GM23248 (cell line): ENCODE measurements around the gene KCNJ13. TPM values are rescaled to one million over a fixed set of nuclear protein-coding genes. Genes with fewer than 3 reads are reported as not detected.

Experiments used
- DNase-seq: peaks from one replicate; pipeline ENCODE4 v3.0.0-alpha.2; 2015
- H2AFZ ChIP-seq: fragments of 200-600 bp; sonication (generic); 2 replicates; pipeline ENCODE4 v1.6.1; 2016; ENCODE audit warnings: antibody characterized with exemption
- H3F3A ChIP-seq: fragments of 200-600 bp; sonication (generic); 2 replicates; pipeline ENCODE4 v1.6.1; 2016; ENCODE audit warnings: mild to moderate bottlenecking, antibody characterized with exemption, mixed run types; ENCODE audit not compliant: insufficient read depth
- H3K27ac ChIP-seq: fragments of 200-600 bp; sonication (generic); 2 replicates; pipeline ENCODE4 v1.5.1; 2016; ENCODE audit warnings: mild to moderate bottlenecking
- H3K27me3 ChIP-seq: fragments of 200-600 bp; sonication (generic); replicated peaks from 2 replicates; pipeline ENCODE4 v1.6.1; 2016; ENCODE audit warnings: mild to moderate bottlenecking; ENCODE audit not compliant: insufficient read depth
- H3K36me3 ChIP-seq: fragments of 200-600 bp; sonication (generic); 2 replicates; pipeline ENCODE4 v1.6.1; 2016; ENCODE audit warnings: low read depth, mild to moderate bottlenecking
- H3K4me1 ChIP-seq: fragments of 200-600 bp; sonication (generic); 2 replicates; pipeline ENCODE4 v1.6.1; 2016; ENCODE audit warnings: mild to moderate bottlenecking; ENCODE audit not compliant: insufficient read depth
- H3K4me2 ChIP-seq: fragments of 200-600 bp; sonication (generic); one replicate; pipeline ENCODE4 v1.6.1; 2016; ENCODE audit warnings: mild to moderate bottlenecking; ENCODE audit not compliant: unreplicated experiment
- H3K4me3 ChIP-seq: fragments of 200-600 bp; sonication (generic); 2 replicates; pipeline ENCODE4 v1.5.1; 2016; ENCODE audit warnings: mild to moderate bottlenecking
- H3K79me2 ChIP-seq: fragments of 200-600 bp; sonication (generic); 2 replicates; pipeline ENCODE4 v1.6.1; 2016; ENCODE audit warnings: mild to moderate bottlenecking; ENCODE audit not compliant: insufficient read depth
- H3K9ac ChIP-seq: fragments of 200-600 bp; sonication (generic); 2 replicates; pipeline ENCODE4 v1.6.1; 2016; ENCODE audit warnings: mild to moderate bottlenecking
- H3K9me2 ChIP-seq: fragments of 200-600 bp; sonication (generic); 2 replicates; pipeline ENCODE4 v1.6.1; 2016; ENCODE audit warnings: mixed run types, mild to moderate bottlenecking, moderate library complexity; ENCODE audit not compliant: insufficient read depth
- H3K9me3 ChIP-seq: fragments of 200-600 bp; sonication (generic); one replicate; pipeline ENCODE4 v1.6.1; 2017; ENCODE audit warnings: low read depth
- H4K20me1 ChIP-seq: fragments of 200-600 bp; sonication (generic); 2 replicates; pipeline ENCODE4 v1.6.0; 2016; ENCODE audit not compliant: insufficient read depth
- EZH2 ChIP-seq: fragments of 200-600 bp; sonication (generic); IDR thresholded peaks from 2 replicates; pipeline ENCODE4 v1.6.1; 2018; ENCODE audit warnings: antibody characterized with exemption, mild to moderate bottlenecking; ENCODE audit not compliant: insufficient read depth, poor library complexity, severe bottlenecking
- EZH2phosphoT487 ChIP-seq: fragments of 200-600 bp; sonication (generic); IDR thresholded peaks from 2 replicates; pipeline ENCODE4 v1.6.1; 2018; ENCODE audit warnings: antibody characterized with exemption, moderate library complexity, mild to moderate bottlenecking, low read depth; ENCODE audit not compliant: insufficient read depth
- WGBS, 2 experiments: methylation state at CpG; one replicate each; pipeline ENCODE4 v1.1.6; 2015 to 2017; ENCODE audit warnings: low lambda C conversion rate in 2 of 2, low coverage in 1 of 2; ENCODE audit errors: missing lambda C conversion rate in 2 of 2; 5-methylcytosine and 5-hydroxymethylcytosine counted together
- in situ Hi-C: fragments of 300-500 bp; cut with MboI; formaldehyde crosslinking; loops from 2 replicates; pipeline ENCODE4 v1.15.0; 2020
- polyA plus RNA-seq: library from polyadenylated mRNA; unstranded; fragments of >200 nt; fragmentation: Nextera tagmentation; extraction: Ambion mirVana; gene quantifications from 2 replicates; pipeline ENCODE4 v1.2.1, GENCODE V29; 2016
- total RNA-seq: library from RNA; depleted of rRNA; stranded (reverse); fragments of >200 nt; shearing (Covaris generic); gene quantifications from 2 replicates; pipeline ENCODE4 v1.2.3, GENCODE V29; 2014

The KCNJ13 gene
- total and polyA plus RNA-seq, 2 experiments from 2014 or later, result 0.21 TPM; not detected in 1

GRCh38 chr2:232810444-232810843, 34.1 kb upstream of the KCNJ13 start:
- Histone ChIP-seq H3F3A (0 out of 2 replicates have a peak, but pooled peaks cover 4% of the 10 kb centered on the region), H3K27me3 (no peaks in the 10 kb centered on the region), H3K4me2 (no peak overlapping the region), H3K36me3 (peaks cover 53% of the 10 kb centered on the region), H2AFZ (no peak overlapping the region), H3K4me3 (no peak overlapping the region), H3K79me2 (peaks cover 3% of the 10 kb centered on the region), H3K9ac (no peak overlapping the region), H3K9me3 (no peaks in the 10 kb centered on the region), H3K4me1 (no peaks in the 10 kb centered on the region), H3K27ac (no peak overlapping the region), H4K20me1 (no peaks in the 10 kb centered on the region), H3K9me2 (no peaks in the 10 kb centered on the region)
- DNase-seq, result no peak
- WGBS, 2 experiments, result 94 to 96% methylated on average over 1 of the region's 1 CpG
- TF ChIP-seq EZH2phosphoT487 (no peak), EZH2 (no peak)
- in situ Hi-C loops, result no loop called here

- DNase-seq, result no peak
- Histone ChIP-seq H3K9ac (no peak overlapping the region), H4K20me1 (no peaks in the 10 kb centered on the region), H3K27ac (no peak overlapping the region), H3K79me2 (peaks cover 13% of the 10 kb centered on the region), H3K4me1 (no peaks in the 10 kb centered on the region), H3K9me2 (no peaks in the 10 kb centered on the region), H3K36me3 (peaks cover 48% of the 10 kb centered on the region), H3K27me3 (no peaks in the 10 kb centered on the region), H3K4me3 (no peak overlapping the region), H3K9me3 (no peaks in the 10 kb centered on the region), H3F3A (0 out of 2 replicates have a peak, but pooled peaks cover 4% of the 10 kb centered on the region), H3K4me2 (no peak overlapping the region), H2AFZ (no peak overlapping the region)
- 84 to 90% methylated on average over 5 of the region's 5 CpGs for WGBS, 2 experiments
- TF ChIP-seq EZH2 (no peak), EZH2phosphoT487 (no peak)
- in situ Hi-C loops, result no loop called here
Measured at GRCh38 chr2:232809349-232810124, 33.2 kb upstream of the KCNJ13 start.

DNA sequence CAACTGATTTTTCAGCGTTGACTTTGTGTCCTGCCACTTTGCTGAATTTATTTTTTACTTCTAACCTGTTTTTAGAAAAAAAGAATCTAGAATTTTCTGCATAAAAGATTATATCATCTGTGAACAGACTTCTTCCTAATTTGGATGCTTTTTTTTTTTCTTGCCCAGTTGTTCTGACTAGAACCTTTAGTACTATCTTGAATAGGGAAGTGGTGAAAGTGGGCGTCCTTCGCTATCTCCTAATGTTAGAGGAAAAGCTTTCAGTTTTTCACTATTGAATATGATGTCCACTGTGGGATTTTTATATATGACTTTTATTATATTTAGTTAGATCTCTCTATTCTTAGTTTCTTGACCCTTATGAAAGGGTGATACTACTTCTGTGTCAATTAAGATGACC, 25.7 kb upstream of the KCNJ13 start:
- Histone ChIP-seq H3K79me2 (peaks cover 45% of the 10 kb centered on the region), H3K9ac (no peak overlapping the region), H3K9me3 (no peaks in the 10 kb centered on the region), H3K9me2 (no peaks in the 10 kb centered on the region), H4K20me1 (no peaks in the 10 kb centered on the region), H3K4me1 (no peaks in the 10 kb centered on the region), H2AFZ (no peak overlapping the region), H3K4me2 (no peak overlapping the region), H3K27me3 (no peaks in the 10 kb centered on the region), H3K27ac (no peak overlapping the region), H3F3A (no peaks in the 10 kb centered on the region), H3K36me3 (peaks cover 16% of the 10 kb centered on the region), H3K4me3 (no peak overlapping the region)
- no peak for DNase-seq
- in situ Hi-C loops, result no loop called here
- WGBS, 2 experiments, result 95 to 99% methylated on average over 3 of the region's 3 CpGs
- TF ChIP-seq EZH2phosphoT487 (no peak), EZH2 (no peak)

DNA sequence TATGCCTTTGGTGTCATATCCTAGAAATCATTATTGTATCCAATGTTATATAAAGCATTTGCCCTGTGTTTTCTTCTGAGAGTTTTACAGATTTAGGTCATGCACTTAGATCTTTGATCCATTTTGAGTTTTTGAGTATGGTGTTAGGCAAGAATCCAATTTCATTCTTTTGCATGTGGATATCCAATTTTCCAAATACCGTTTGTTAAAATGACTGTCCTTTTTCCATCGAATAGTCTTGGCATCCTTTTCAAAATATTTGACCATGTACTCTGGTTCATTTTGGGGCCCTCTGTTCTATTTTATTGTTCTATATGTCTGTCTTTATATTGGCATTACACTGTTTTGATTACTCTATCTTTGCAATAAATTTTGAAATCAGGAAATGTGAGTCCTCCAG, 23.8 kb upstream of the KCNJ13 start:
- H4K20me1 ChIP-seq, result no peaks in the 10 kb centered on the region
- peaks cover 31% of the 10 kb centered on the region; the same call in 1 of the 2 replicates for H3K36me3 ChIP-seq
- TF ChIP-seq EZH2phosphoT487 (no peak), EZH2 (no peak)
- peaks cover 39% of the 10 kb centered on the region for H3K79me2 ChIP-seq
- no peak overlapping the region for H3K4me2 ChIP-seq
- no peak overlapping the region for H3K27ac ChIP-seq
- H3K9me2 ChIP-seq, result no peaks in the 10 kb centered on the region
- no peak for DNase-seq
- no peaks in the 10 kb centered on the region for H3K27me3 ChIP-seq
- H3F3A ChIP-seq, result no peaks in the 10 kb centered on the region
- in situ Hi-C loops, result no loop called here
- H3K9me3 ChIP-seq, result no peaks in the 10 kb centered on the region
- H2AFZ ChIP-seq, result no peak overlapping the region
- H3K4me3 ChIP-seq, result no peak overlapping the region
- no peak overlapping the region for H3K9ac ChIP-seq
- 95 to 96% methylated on average over 2 of the region's 2 CpGs for WGBS, 2 experiments
- no peaks in the 10 kb centered on the region for H3K4me1 ChIP-seq

DNA sequence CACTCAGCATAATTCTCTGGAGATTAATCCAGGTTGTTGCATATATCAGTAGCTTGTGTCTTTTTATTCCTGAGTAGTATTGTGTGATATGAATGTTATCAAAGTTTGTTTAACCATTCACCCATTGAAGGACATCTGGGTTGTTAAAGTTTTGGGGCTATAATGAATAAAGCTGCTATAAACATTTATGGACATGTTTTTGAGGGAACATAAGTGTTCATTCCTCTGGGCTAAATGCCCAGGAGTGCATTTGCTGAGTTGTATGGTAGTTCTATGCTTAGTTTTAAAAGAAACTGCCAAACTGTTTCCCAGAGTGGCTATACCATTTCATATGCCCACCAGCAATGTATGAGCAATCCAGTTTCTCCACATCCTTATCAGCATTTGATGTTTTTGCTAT, 21.8 kb upstream of the KCNJ13 start:
- H3K4me2 ChIP-seq, result no peak overlapping the region
- H3K79me2 ChIP-seq, result peaks cover 23% of the 10 kb centered on the region
- no peak overlapping the region for H2AFZ ChIP-seq
- in situ Hi-C loops, result no loop called here
- peaks cover 46% of the 10 kb centered on the region; the same call in 1 of the 2 replicates for H3K36me3 ChIP-seq
- H3K27ac ChIP-seq, result no peak overlapping the region
- TF ChIP-seq EZH2, result no peak
- no peak for TF ChIP-seq EZH2phosphoT487
- H4K20me1 ChIP-seq, result no peaks in the 10 kb centered on the region
- H3K4me3 ChIP-seq, result no peak overlapping the region
- no peaks in the 10 kb centered on the region for H3F3A ChIP-seq
- no peaks in the 10 kb centered on the region for H3K4me1 ChIP-seq
- no peak for DNase-seq
- no peak overlapping the region for H3K9ac ChIP-seq
- no peaks in the 10 kb centered on the region for H3K27me3 ChIP-seq
- no peaks in the 10 kb centered on the region for H3K9me3 ChIP-seq
- H3K9me2 ChIP-seq, result no peaks in the 10 kb centered on the region
